CD4-positive, alpha-beta T cell treated with Interleukin-1 beta for 1 hour (primary cell): ENCODE measurements around the gene TFDP3.

Experiments used
- DNase-seq, 2 donors: peaks; one replicate each; pipeline ENCODE4 v3.0.0-alpha.2; 2020 to 2022

The TFDP3 gene

GRCh38 chrX:133185119-133185518, 33.0 kb downstream of the TFDP3 start:
- no peak for DNase-seq

- no peak for DNase-seq
Observed at GRCh38 chrX:133183806-133184205, 34.3 kb downstream of the TFDP3 start.

- DNase-seq = no peak
Observed at GRCh38 chrX:133179500-133179899, 38.7 kb downstream of the TFDP3 start.

- DNase-seq = no peak
Observed at GRCh38 chrX:133177202-133177601, 41.0 kb downstream of the TFDP3 start.

DNA sequence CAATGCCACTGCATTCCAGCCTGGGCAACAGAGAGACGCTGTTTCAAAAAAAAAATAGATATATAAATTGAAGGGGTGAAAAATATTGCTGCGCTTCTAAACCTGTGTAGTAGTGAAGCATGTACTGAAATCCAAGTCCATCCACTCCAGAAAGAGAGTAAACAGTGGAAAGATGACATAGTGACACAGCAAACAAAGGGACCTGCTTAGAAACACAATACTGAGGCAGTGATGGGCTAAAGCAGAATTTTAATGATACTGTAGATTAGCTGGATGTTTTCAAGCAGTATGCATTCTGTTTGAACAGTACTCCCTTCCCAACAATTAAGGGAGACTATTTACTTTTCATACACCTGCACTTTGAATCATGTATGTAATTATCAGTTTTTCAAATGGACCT, 42.5 kb downstream of the TFDP3 start:
- no peak for DNase-seq

DNA sequence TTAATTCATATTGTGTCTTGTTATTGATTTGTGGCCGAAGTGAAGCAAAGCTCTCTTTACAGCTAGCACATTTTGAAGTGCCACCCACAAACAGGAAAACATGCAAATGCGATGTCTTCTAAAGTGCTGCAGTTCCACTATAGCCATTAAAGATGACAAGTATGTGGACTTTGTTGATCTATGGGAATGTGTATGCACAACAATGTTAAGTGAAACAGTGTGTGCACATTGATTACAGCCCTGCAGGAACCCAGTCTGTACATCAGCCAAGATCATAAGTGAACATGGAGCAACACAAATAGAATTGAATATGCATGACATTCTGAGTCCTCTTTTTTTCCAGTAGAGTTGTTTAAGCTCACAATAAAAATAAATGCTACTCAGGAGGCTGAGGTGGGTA, 43.0 kb downstream of the TFDP3 start:
- no peak for DNase-seq

DNA sequence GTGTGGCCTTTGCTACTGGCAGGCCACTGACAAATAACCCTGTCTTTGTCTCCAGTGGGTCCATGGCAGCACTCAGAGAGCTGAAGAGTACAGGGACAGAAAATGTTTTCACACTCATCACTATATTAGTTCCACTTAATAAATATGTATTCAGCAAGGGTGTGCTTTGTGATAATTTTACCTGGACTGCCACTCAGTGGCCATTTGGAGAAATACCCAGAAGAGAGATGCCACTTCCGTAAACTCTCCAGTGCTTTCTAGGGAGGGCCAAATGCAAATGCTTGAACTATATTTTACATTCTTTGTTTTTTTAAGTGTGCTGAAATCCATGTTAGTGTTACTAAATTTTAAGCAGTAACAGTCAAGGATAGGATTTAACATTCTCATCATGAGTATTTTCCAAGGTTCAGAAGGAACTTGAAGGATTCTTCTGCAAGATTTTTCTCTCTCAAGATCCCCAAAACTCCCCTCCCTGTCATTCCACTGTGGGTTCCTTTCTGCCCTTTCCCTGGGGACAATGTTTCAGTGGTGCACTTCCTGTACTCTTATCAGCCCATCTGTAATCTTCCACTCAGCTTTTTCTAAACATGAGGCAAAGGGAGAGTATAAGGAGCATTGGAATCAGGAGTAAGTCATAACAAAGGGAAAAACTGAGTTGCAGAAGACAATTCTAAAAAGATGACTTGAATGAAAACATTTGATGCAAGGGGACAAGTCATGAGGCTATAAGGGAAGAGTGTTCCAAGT, 46.0 kb downstream of the TFDP3 start:
- no peak for DNase-seq
